Measurements from ENCODE around the gene TMPRSS11D. TPM values are rescaled to one million over a fixed set of nuclear protein-coding genes. Genes with fewer than 3 reads are reported as not detected.

The TMPRSS11D gene
- total RNA-seq, 4 donors from 2014 or later, result not detected

- in situ Hi-C loops (cut with MboI; ENCODE audit: low sequenced_read_pairs in 4 of 4) (no loop called here), intact Hi-C loops (cut with DNase I; ENCODE audit: low total_unique reads) (no loop called here)
- Histone ChIP-seq H3K36me3 (no peaks in the 10 kb centered on the region), H3K27ac (no peak overlapping the region), H3K4me3 (no peak overlapping the region), H3K9me3 (no peaks in the 10 kb centered on the region), H3K27me3 (no peaks in the 10 kb centered on the region), H3K4me1 (no peaks in the 10 kb centered on the region)
- TF ChIP-seq, protein P1, sequence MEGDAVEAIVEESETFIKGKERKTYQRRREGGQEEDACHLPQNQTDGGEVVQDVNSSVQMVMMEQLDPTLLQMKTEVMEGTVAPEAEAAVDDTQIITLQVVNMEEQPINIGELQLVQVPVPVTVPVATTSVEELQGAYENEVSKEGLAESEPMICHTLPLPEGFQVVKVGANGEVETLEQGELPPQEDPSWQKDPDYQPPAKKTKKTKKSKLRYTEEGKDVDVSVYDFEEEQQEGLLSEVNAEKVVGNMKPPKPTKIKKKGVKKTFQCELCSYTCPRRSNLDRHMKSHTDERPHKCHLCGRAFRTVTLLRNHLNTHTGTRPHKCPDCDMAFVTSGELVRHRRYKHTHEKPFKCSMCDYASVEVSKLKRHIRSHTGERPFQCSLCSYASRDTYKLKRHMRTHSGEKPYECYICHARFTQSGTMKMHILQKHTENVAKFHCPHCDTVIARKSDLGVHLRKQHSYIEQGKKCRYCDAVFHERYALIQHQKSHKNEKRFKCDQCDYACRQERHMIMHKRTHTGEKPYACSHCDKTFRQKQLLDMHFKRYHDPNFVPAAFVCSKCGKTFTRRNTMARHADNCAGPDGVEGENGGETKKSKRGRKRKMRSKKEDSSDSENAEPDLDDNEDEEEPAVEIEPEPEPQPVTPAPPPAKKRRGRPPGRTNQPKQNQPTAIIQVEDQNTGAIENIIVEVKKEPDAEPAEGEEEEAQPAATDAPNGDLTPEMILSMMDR (IDR thresholded peaks at IDR 0.05 in 4 of 5, conservative IDR thresholded peaks at IDR 0.05 in 1 of 5), result no peak
- no peak for TF ChIP-seq POLR2A (IDR thresholded peaks at IDR 0.05)
- DNase-seq (no peak), ATAC-seq (no peak)
These were observed 12.7 kb upstream of the TMPRSS11D start for GRCh38 chr4:67896421-67897065.

DNA sequence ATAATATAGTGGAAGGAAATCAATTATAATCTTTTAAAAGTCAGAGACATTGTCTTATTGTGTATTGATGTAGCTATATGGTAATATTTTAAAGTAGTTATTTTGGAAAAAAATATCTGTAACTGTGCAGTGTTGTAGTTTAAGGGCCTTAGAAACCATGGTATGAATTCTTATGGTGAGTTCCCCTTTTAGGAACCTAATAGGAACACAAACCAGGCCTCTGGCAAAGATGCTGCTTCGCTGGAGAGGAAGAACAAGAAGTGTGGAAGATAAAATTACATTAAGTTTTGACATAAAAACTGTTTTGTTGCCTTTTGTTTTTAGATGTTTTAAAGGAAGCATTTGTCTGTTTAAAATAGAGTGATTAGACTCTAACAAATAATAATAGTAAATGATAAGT, 10.9 kb upstream of the TMPRSS11D start:
- DNase-seq, result no peak
- no peak overlapping the region for H3K4me3 ChIP-seq
- no peaks in the 10 kb centered on the region for H3K4me1 ChIP-seq
- no peak overlapping the region for H3K27ac ChIP-seq
- in situ Hi-C loops (cut with MboI; ENCODE audit: low sequenced_read_pairs in 4 of 4), result no loop called here
- no peaks in the 10 kb centered on the region for H3K36me3 ChIP-seq
- H3K27me3 ChIP-seq, result no peaks in the 10 kb centered on the region
- H3K9me3 ChIP-seq, result no peaks in the 10 kb centered on the region
- no peak for TF ChIP-seq POLR2A (IDR thresholded peaks at IDR 0.05)
- intact Hi-C loops (cut with DNase I; ENCODE audit: low total_unique reads), result no loop called here
- no peak for ATAC-seq

GRCh38 chr4:67892905-67893304, 9.1 kb upstream of the TMPRSS11D start:
- in situ Hi-C loops (cut with MboI; ENCODE audit: low sequenced_read_pairs in 4 of 4), result no loop called here
- H3K36me3 ChIP-seq, result no peaks in the 10 kb centered on the region
- intact Hi-C loops (cut with DNase I; ENCODE audit: low total_unique reads), result no loop called here
- no peaks in the 10 kb centered on the region for H3K4me1 ChIP-seq
- TF ChIP-seq, protein P1 (IDR thresholded peaks at IDR 0.05 in 4 of 5, conservative IDR thresholded peaks at IDR 0.05 in 1 of 5), result no peak
- no peak for TF ChIP-seq POLR2A (IDR thresholded peaks at IDR 0.05)
- no peaks in the 10 kb centered on the region for H3K9me3 ChIP-seq
- H3K4me3 ChIP-seq, result no peak overlapping the region
- no peaks in the 10 kb centered on the region for H3K27me3 ChIP-seq
- ATAC-seq, result no peak
- no peak overlapping the region for H3K27ac ChIP-seq
- DNase-seq, result no peak

DNA sequence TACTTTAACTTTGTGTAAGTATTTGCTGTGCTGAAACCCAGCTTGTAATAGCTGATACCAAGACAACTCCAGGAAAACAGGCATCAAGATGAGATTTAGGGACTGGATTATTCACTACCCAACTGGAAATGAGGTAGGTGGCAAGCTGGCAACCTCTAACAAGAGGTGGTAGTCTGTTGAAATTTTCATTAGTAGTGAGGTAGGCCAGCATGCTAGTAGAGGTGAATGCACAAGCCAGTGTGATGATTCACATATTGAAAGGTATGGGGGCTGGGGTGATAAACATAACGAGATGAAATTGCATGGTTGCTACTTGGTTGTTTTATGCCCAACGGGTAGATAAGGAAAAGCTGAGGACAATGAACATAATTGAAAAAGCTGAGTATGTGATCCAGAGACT, 8.5 kb upstream of the TMPRSS11D start:
- no peaks in the 10 kb centered on the region for H3K36me3 ChIP-seq
- H3K9me3 ChIP-seq, result no peaks in the 10 kb centered on the region
- intact Hi-C loops (cut with DNase I; ENCODE audit: low total_unique reads), result no loop called here
- no peaks in the 10 kb centered on the region for H3K4me1 ChIP-seq
- ATAC-seq (no peak), DNase-seq (no peak)
- no peak overlapping the region for H3K4me3 ChIP-seq
- H3K27me3 ChIP-seq, result no peaks in the 10 kb centered on the region
- TF ChIP-seq POLR2A (IDR thresholded peaks at IDR 0.05), result no peak
- TF ChIP-seq, protein P1 (IDR thresholded peaks at IDR 0.05 in 4 of 5, conservative IDR thresholded peaks at IDR 0.05 in 1 of 5), result no peak
- in situ Hi-C loops (cut with MboI; ENCODE audit: low sequenced_read_pairs in 4 of 4), result no loop called here
- no peak overlapping the region for H3K27ac ChIP-seq

- Histone ChIP-seq H3K27me3 (no peaks in the 10 kb centered on the region), H3K4me1 (no peaks in the 10 kb centered on the region), H3K27ac (no peak overlapping the region), H3K4me3 (no peak overlapping the region), H3K36me3 (no peaks in the 10 kb centered on the region), H3K9me3 (no peaks in the 10 kb centered on the region)
- in situ Hi-C loops (cut with MboI; ENCODE audit: low sequenced_read_pairs in 4 of 4) (no loop called here), intact Hi-C loops (cut with DNase I; ENCODE audit: low total_unique reads) (no loop called here)
- no peak for DNase-seq
- no peak for TF ChIP-seq POLR2A (IDR thresholded peaks at IDR 0.05)
- TF ChIP-seq, protein P1 (IDR thresholded peaks at IDR 0.05 in 4 of 5, conservative IDR thresholded peaks at IDR 0.05 in 1 of 5), result no peak
- ATAC-seq, result no peak
These were observed 7.8 kb upstream of the TMPRSS11D start for GRCh38 chr4:67891645-67892044.

Data from gastrocnemius medialis (tissue), 4 donors.